ENCODE data around the gene TNKS1BP1. TPM values are rescaled to one million over a fixed set of nuclear protein-coding genes. Genes with fewer than 3 reads are reported as not detected.

TNKS1BP1 gene
- polyA plus RNA-seq (2012; rRNA removed) = 29.6 and 43.3 TPM in 2 replicates
- polyA plus RNA-seq (2012; cell fraction: cytosol; rRNA removed) = 18.0 and 25.0 TPM in 2 replicates
- polyA plus RNA-seq (2012; cell fraction: nucleus; rRNA removed) = 108 and 113 TPM in 2 replicates

- TF ChIP-seq TEAD4 (IDR thresholded peaks at IDR 0.05; ENCODE audit: borderline replicate concordance, insufficient read depth) = no peak
- TF ChIP-seq YY1 (IDR thresholded peaks at IDR 0.05; ENCODE audit: low read depth) = peak; percentile 76; the same call in 1 of the 2 replicates
- 0 out of 2 replicates have a peak, but pooled peaks have one; percentile 6 for TF ChIP-seq ZBTB33 (IDR thresholded peaks at IDR 0.05; ENCODE audit: borderline replicate concordance, low read depth)
- TF ChIP-seq MAX (IDR thresholded peaks at IDR 0.05; ENCODE audit: low read depth) = peak; percentile 46; the same call in 1 of the 2 replicates
- TF ChIP-seq PBX3 (IDR thresholded peaks at IDR 0.05) = no peak
- TF ChIP-seq EZH2phosphoT487 (IDR thresholded peaks at IDR 0.05; ENCODE audit: borderline replicate concordance, low read depth) = no peak
- peak; percentile 19; the same call in 1 of the 2 replicates for TF ChIP-seq CTCF (IDR thresholded peaks at IDR 0.05)
- peak; percentile 64; the same call in 1 of the 2 replicates for TF ChIP-seq SIN3A (IDR thresholded peaks at IDR 0.05; ENCODE audit: borderline replicate concordance, low read depth, low read length)
- no peak for TF ChIP-seq CHD2 (IDR thresholded peaks at IDR 0.05; ENCODE audit: low read length, partially characterized antibody)
- TF ChIP-seq POLR2AphosphoS5 (IDR thresholded peaks at IDR 0.05; ENCODE audit: low read depth, low read length) = peak; percentile 33
- peak; percentile 55; the same call in 1 of the 2 replicates for TF ChIP-seq MXI1 (IDR thresholded peaks at IDR 0.05; ENCODE audit: low read depth, low read length)
- TF ChIP-seq ELF1 (IDR thresholded peaks at IDR 0.05) = no peak; the same call in 1 of the 2 replicates
- peak; percentile 71; the same call in 1 of the 2 replicates for TF ChIP-seq TAF1 (IDR thresholded peaks at IDR 0.05; ENCODE audit: borderline replicate concordance, low read depth, low read length)
- H3K9me3 ChIP-seq = no peaks in the 10 kb centered on the region
- H3K4me2 ChIP-seq = peak within 1 kb of the TSS; percentile 91
- under 1% methylated on average over 28 of the region's 61 CpGs for WGBS (ENCODE audit: low lambda C conversion rate)
- H3K36me3 ChIP-seq (replicated peaks in 1 of 2; ENCODE audit: control insufficient read depth in 1 of 2, insufficient read depth in 2 of 2, low read length in 1 of 2) = peaks cover 39 to 44% of the 10 kb centered on the region in 2 experiments
- no peaks in the 10 kb centered on the region for H3K27me3 ChIP-seq (ENCODE audit: insufficient read depth)
- CTCF ChIA-PET = interaction anchor here (0.6 to 1.5 kb wide), 3 partner anchors 10 to 243 kb away, joined by 3 to 5 read pairs (median 4); partner anchors contain the start of genes SSRP1 and UBE2L6
- H3K9ac ChIP-seq = peak within 1 kb of the TSS; percentile 87
- H3K4me1 ChIP-seq (ENCODE audit: control insufficient read depth in 1 of 2, insufficient read depth in 2 of 2, low read depth in 1 of 2, low read length in 1 of 2) = peaks cover 40 to 42% of the 10 kb centered on the region in 2 experiments
- POLR2A ChIA-PET = interaction anchor here (0.6 to 3.7 kb wide), 4 partner anchors 9 to 387 kb away, joined by 3 to 29 read pairs (median 3); partner anchors contain the start of genes MED19, SSRP1 and TMX2
- H4K20me1 ChIP-seq (ENCODE audit: insufficient read depth) = no peaks in the 10 kb centered on the region
- peak within 1 kb of the TSS; percentile 34 for H2AFZ ChIP-seq (ENCODE audit: low read depth)
- peaks cover 37% of the 10 kb centered on the region for H3K79me2 ChIP-seq (ENCODE audit: insufficient read depth)
- peak within 1 kb of the TSS; percentile 89 to 90 for H3K27ac ChIP-seq (ENCODE audit: low read depth in 2 of 2, low read length in 1 of 2)
- H3F3A ChIP-seq (replicated peaks; ENCODE audit: insufficient read depth) = peaks cover 32% of the 10 kb centered on the region
- DNase-seq = peak; percentile 94
- peak within 1 kb of the TSS; percentile 84 to 86 for H3K4me3 ChIP-seq (ENCODE audit: low read depth in 2 of 2, low read length in 1 of 2)
- no peaks in the 10 kb centered on the region for H3K9me2 ChIP-seq
Measured at GRCh38 chr11:57324886-57325734, at the start of gene TNKS1BP1. TNKS1BP1 (minus strand) TSS chr11:57324952; CDS start chr11:57321885, 3,067 bp downstream.
